NCI-H69 (cell line): ENCODE measurements around the gene SYNGR2.
A peak's percentile ranks its signal among the peaks of the same experiment; 100 is the strongest.

ENCODE experiments used
- DNase-seq: peaks from one replicate; lab custom pipeline; 2025; lab: John Stamatoyannopoulos, UW

SYNGR2 gene

DNA sequence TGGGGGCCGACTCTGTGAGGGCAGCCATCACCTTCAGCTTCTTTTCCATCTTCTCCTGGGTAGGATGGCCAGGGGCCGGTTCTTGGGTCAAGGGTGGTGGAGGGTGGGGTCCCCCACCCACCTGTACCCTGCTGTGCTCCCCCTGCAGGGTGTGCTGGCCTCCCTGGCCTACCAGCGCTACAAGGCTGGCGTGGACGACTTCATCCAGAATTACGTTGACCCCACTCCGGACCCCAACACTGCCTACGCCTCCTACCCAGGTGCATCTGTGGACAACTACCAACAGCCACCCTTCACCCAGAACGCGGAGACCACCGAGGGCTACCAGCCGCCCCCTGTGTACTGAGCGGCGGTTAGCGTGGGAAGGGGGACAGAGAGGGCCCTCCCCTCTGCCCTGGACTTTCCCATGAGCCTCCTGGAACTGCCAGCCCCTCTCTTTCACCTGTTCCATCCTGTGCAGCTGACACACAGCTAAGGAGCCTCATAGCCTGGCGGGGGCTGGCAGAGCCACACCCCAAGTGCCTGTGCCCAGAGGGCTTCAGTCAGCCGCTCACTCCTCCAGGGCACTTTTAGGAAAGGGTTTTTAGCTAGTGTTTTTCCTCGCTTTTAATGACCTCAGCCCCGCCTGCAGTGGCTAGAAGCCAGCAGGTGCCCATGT is 3.3 kb downstream of the SYNGR2 start:
- DNase-seq: peak; percentile 85

DNA sequence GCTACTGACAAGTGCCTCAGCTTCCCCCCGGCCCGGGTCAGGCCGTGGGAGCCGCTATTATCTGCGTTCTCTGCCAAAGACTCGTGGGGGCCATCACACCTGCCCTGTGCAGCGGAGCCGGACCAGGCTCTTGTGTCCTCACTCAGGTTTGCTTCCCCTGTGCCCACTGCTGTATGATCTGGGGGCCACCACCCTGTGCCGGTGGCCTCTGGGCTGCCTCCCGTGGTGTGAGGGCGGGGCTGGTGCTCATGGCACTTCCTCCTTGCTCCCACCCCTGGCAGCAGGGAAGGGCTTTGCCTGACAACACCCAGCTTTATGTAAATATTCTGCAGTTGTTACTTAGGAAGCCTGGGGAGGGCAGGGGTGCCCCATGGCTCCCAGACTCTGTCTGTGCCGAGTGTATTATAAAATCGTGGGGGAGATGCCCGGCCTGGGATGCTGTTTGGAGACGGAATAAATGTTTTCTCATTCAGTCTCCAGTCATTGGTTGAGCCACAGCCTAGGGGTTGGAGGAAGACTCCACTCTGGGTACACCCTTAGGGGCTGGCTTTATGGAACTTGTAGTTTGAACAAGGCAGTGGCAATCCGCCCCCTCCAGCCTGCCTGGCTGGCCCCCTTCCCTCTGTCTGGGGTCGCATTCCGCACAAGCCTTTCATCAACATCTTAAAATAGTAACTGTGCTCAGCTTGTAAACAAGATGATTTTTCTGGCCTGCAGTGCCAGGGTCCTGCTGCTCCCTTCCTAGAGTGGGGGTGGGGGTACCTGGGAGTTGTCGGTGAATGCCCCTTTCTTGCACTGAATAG is 4.1 kb downstream of the SYNGR2 start:
- DNase-seq: peak; percentile 85

- no peak for DNase-seq
Observed at GRCh38 chr17:78173097-78173715, 4.8 kb downstream of the SYNGR2 start.

DNA sequence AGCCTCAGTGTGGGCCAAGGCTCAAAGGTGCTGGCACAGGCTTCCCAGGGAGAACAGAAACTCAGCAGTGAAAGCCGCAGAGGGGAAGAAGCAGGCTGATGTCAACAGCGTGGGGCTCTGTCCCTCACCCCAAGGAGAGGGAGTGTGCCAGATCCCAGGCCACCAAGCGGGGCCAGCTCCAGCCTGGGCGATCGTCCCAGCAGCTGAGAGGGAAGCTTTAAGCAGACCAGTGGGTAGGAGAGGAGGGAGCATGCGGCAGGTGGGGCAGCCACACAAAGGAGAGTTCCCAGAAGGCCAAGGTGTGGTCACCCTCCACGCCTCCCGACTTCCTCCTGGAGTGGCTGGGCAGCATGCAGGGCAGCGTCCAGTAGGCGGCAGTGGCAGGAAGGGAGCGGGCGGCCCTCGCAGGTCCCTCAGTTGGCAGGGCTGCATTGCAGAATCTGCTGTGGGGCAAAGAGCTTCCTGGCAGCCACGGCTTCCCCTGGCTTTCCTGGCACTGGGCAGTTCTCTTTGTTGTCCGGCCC is 6.0 kb downstream of the SYNGR2 start:
- no peak for DNase-seq

DNA sequence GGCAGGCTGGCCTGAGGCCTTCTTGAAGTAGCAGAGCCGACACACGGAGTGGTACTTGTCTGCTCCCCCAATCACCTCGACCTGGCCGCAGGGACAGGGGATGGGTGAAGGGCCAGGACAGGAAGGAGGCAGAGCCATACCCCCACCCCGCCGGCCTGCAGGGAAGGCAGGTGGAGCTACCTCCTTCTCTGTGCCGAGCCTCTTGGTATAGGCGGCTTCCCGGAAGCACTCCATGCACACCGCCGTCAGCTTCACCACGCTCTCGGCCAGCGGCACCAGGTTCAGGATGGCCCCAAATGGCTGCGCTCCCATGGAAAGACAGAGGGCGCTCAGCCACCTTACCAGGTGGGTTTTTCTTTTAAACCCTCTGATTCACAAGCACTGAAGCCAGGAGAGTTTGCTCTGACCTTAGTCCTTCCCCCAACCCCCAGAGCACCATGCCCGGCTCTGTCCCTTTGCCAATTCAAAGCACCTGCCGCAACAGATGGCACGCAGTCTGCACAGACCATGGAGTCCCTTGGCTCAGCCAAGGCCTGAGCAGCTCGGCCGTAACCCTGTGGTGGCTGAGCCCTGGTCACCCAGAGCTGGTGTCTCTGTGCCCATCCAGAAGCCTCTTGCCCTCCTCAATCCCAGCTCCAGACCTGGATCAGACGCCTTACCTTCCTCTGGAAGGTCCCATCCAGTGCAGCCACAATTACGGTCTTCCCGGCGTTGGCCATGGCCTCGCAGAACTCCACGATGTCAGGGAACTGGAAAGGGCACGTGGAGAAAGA is 6.7 kb downstream of the SYNGR2 start:
- peak; percentile 48 for DNase-seq

GRCh38 chr17:78175643-78175981 is 7.2 kb downstream of the SYNGR2 start:
- DNase-seq: no peak

GRCh38 chr17:78176548-78177025 is 8.2 kb downstream of the SYNGR2 start:
- DNase-seq: peak; percentile 70

DNA sequence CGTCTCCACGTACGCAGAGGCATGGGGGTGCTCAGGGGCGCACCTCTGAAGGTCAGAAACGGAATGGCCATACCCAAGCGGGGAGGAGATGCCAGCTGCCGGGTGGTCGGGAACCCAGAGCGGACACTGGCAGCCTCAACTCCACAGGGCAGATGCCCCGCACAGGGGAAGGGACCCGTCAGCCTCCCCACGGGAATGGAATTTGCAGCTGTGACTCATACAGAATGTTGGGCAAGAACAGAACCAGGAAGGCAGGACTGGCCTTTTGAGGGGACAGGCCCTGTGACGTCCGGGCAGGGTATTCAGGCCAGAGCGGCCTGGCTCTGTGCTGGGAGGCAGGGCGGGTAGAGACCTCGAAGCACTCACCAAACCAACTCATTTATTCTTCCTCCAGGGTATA is 11.0 kb downstream of the SYNGR2 start:
- no peak for DNase-seq

GRCh38 chr17:78180083-78180482 is 11.7 kb downstream of the SYNGR2 start:
- no peak for DNase-seq

- no peak for DNase-seq
Observed at GRCh38 chr17:78180508-78180907, 12.1 kb downstream of the SYNGR2 start.

GRCh38 chr17:78182504-78182903 is 14.1 kb downstream of the SYNGR2 start:
- DNase-seq: no peak

DNA sequence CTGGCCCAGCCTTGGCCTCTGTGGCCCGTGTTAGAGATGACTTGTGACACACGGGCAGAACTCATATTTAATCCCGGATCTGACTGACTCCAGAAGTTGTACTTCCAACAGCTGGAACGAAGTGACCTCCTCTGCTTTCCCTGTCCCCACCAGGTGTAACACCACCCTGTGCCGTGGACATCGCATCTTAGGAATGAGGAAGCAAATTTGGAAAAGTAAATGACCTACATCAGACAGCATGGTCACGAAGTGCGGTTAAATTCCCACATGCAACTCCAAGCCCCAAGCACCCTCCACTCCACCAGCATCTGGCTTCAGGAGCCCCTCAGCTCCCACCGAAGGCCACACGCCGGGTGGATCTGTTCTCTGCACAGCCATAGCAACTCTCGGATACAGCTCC is 15.5 kb downstream of the SYNGR2 start:
- no peak for DNase-seq

- DNase-seq: no peak
Observed at GRCh38 chr17:78184351-78184750, 16.0 kb downstream of the SYNGR2 start.

GRCh38 chr17:78184868-78185267 is 16.5 kb downstream of the SYNGR2 start:
- DNase-seq: no peak

DNA sequence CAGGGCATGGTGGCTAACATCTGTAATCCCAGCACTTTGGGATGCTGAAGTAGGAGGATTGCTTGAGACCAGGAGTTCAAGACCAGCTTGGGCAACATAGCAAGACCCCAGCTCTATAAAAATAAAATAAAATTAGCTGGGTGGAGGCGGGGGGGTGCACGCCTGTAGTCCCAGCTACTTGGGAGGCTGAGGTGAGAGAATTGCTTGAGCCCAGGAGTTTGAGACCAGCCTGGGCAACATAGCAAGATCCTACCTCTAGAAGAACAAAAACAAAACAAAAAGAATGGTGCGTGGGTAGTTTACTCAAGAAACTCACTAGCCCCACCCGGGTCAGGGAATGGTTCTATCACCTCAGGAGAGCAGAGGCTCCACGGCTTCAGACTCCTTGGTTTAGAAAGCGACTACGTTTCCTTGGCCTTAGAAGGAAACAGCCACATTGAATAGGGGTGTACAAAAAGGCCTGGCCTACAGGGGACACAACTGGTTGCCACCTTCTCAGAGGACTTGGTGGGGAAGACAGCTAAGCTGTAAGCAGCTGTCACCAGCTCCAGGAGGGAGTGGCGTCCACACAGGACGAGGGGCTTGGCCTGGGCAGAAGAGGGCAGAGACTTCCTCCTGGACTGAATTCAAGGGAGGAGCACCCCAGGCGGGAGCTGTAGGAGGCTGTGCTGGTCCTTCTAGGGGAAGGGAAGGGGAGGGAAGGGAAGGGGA is 17.8 kb downstream of the SYNGR2 start:
- peak; percentile 69 for DNase-seq

DNA sequence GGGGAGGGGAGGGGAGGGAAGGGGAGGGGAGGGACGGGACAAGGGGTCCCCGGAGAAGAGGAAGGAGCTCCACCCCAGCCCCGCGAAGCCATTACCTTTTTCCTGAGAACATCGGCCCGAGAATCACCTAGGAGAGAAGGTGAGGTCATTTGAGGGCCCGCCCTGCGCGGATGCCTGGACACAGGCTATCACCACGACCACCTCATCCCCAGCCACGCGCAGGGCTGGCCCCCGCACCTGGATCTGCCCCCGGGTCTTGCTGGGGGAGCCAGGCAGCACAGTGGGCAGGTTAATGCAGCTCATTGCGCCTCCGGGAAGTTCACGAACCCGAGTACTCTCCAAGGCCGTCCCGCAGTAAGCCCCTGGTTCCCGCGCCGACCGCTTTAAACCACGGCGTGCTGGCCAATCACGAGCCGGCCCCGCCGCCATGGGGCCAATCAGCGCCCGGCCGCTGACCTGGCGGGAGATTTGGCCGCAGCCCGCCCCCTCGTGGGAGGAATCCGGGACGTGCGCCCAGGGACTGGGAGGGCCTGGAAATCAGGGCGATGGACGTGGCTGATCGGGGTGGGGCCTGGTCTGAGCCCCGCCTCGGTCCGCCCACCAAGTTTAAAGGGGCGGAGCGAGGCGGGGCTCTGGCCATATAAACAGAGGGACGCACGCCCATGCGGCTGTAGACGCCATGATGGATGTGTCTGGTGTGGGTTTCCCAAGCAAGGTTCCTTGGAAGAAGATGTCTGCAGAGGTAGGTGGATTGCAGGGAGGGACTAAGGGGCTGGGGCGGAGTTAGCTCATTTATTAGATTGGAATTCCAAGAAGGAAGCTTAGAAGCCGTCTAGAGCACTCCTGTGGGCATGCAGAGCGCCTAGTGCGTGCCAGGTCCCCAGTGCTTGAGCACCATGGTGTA is 18.6 kb downstream of the SYNGR2 start, which contains the start of the genes AFMID and TK1:
Gene AFMID (plus strand): TSS at position 671 of the 904 bp plus-strand sequence. CDS start 9 bp downstream, at position 680.
Gene TK1 (minus strand): TSS at position 361 of the 904 bp plus-strand sequence. CDS start 58 bp downstream, at position 303.
- DNase-seq: peak; percentile 99

GRCh38 chr17:78196716-78197115 is 28.3 kb downstream of the SYNGR2 start:
- no peak for DNase-seq

GRCh38 chr17:78197147-78197832 is 28.9 kb downstream of the SYNGR2 start:
- DNase-seq: peak; percentile 49

DNA sequence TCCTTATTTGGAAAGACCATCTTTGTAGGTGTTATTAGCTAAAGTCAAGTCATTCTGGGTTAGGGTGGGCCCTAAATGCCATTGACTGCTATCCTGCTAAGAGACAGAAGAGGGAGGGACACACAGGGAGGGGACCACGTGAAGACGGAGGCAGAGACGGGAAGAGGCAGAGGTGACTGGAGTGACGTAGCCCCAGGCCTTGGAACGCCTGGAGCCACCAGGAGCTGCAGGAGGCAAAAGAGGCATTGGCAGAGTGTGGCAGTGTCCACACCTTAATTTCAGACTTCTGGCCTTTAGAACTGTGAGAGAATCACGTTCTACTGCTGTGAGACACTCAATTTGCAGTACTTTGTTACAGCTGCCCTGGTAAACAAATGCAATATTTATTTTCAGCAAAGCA is 32.1 kb downstream of the SYNGR2 start:
- no peak for DNase-seq
